GM23248 (cell line): ENCODE results near the gene FLT1.

ENCODE experiments used
- EZH2 ChIP-seq: fragments of 200-600 bp; sonication (generic); IDR thresholded peaks from 2 replicates; pipeline ENCODE4 v1.6.1; 2018; ENCODE audit warnings: antibody characterized with exemption, mild to moderate bottlenecking; ENCODE audit not compliant: insufficient read depth, poor library complexity, severe bottlenecking
- EZH2phosphoT487 ChIP-seq: fragments of 200-600 bp; sonication (generic); IDR thresholded peaks from 2 replicates; pipeline ENCODE4 v1.6.1; 2018; ENCODE audit warnings: antibody characterized with exemption, moderate library complexity, mild to moderate bottlenecking, low read depth; ENCODE audit not compliant: insufficient read depth

GRCh38 chr13:28326056-28326455 lies 168.9 kb downstream of the FLT1 start:
- TF ChIP-seq EZH2phosphoT487 (no peak), EZH2 (no peak)
